Esophagus muscularis mucosa (tissue), 4 donors: ENCODE measurements around the gene NPAS1.

Experiments used
- EP300 ChIP-seq: sonication (generic); formaldehyde crosslinking; IDR thresholded peaks from one replicate; pipeline ENCODE4 v1.6.1; 2017; ENCODE audit warnings: antibody characterized with exemption
- POLR2A ChIP-seq: fragments of 450-650 bp; IDR thresholded peaks from one replicate; pipeline ENCODE4 v1.6.1; 2017; ENCODE audit warnings: antibody characterized with exemption, moderate library complexity, mild to moderate bottlenecking, low read depth
- POLR2AphosphoS5 ChIP-seq, 2 donors: sonication (generic); formaldehyde crosslinking; IDR thresholded peaks; one replicate each; pipeline ENCODE4 v1.6.1; 2017; ENCODE audit warnings: antibody characterized with exemption in 2 of 2
- TF ChIP-seq, protein P1 (sequence below), 3 experiments: fragments of 200-600 bp in 2 of 3; fragments of 450-650 bp in 1 of 3; sonication (generic) in 2 of 3; IDR thresholded peaks; one replicate each; pipeline ENCODE4 v1.5.1; 2017 to 2019; ENCODE audit warnings: antibody characterized with exemption in 3 of 3, mild to moderate bottlenecking in 2 of 3, moderate library complexity in 1 of 3

GRCh38 chr19:46998445-46999125 lies 21.1 kb upstream of the NPAS1 start:
- TF ChIP-seq, protein P1, sequence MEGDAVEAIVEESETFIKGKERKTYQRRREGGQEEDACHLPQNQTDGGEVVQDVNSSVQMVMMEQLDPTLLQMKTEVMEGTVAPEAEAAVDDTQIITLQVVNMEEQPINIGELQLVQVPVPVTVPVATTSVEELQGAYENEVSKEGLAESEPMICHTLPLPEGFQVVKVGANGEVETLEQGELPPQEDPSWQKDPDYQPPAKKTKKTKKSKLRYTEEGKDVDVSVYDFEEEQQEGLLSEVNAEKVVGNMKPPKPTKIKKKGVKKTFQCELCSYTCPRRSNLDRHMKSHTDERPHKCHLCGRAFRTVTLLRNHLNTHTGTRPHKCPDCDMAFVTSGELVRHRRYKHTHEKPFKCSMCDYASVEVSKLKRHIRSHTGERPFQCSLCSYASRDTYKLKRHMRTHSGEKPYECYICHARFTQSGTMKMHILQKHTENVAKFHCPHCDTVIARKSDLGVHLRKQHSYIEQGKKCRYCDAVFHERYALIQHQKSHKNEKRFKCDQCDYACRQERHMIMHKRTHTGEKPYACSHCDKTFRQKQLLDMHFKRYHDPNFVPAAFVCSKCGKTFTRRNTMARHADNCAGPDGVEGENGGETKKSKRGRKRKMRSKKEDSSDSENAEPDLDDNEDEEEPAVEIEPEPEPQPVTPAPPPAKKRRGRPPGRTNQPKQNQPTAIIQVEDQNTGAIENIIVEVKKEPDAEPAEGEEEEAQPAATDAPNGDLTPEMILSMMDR (IDR thresholded peaks at IDR 0.05) = no peak
- TF ChIP-seq POLR2A (no peak), POLR2AphosphoS5 (IDR thresholded peaks at IDR 0.05) (no peak), EP300 (no peak)
